HUDEP-2 (cell line): ENCODE data around the gene FAAP20.
A peak's percentile ranks its signal among the peaks of the same experiment; 100 is the strongest.

Source experiments
- DNase-seq, 76 experiments: peaks; one replicate each; lab custom pipeline; 2025; ENCODE audit not compliant: unreplicated experiment in 76 of 76; lab: John Stamatoyannopoulos, UW

Gene FAAP20

GRCh38 chr1:2230781-2231531 lies 36.4 kb upstream of the FAAP20 start:
- DNase-seq = peak in 14 of 76 experiments; percentile 3 to 41 (median 18)

DNA sequence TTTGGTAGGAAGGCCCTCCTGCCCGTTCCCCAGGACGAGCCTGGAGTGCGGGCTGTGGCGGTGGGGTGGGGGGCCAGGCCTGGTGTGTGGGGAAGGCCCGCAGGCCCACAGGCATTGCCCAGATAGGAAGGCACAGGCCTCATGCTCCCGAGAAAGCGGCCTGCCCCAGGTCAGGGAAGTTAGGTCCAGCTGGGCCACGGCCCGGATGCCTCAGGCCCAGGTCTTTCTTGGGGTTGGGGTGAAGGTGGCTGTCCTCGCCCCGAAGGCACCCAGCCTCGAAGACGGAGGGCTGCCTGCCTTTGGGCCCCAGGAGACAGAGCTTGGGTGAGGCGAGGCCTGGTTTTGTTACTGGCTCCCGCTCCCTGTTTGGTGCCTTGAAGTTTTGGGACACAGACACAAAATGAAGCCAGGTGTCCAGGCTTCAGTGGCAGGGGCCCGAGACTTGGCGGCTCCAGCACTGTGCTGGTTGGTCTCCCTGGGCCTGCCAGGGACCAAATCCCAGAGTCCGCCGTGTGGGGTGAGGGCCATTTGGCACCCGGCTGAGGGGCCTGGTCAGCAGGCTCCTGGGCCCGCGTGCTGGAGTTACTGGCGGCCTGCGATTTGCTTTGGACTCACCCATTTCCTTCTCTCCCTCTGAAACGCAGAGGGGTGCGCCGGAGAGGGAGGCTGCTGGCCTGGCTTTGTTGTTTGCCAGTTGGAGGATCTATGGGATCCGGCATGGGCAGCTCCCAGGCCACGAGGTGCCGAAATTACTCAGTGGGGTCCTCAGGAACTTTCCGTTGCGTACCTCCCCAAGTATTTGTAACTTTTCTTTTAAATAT lies 35.5 kb upstream of the FAAP20 start:
- peak in 3 of 76 experiments; percentile 4 to 10 (median 8) for DNase-seq

DNA sequence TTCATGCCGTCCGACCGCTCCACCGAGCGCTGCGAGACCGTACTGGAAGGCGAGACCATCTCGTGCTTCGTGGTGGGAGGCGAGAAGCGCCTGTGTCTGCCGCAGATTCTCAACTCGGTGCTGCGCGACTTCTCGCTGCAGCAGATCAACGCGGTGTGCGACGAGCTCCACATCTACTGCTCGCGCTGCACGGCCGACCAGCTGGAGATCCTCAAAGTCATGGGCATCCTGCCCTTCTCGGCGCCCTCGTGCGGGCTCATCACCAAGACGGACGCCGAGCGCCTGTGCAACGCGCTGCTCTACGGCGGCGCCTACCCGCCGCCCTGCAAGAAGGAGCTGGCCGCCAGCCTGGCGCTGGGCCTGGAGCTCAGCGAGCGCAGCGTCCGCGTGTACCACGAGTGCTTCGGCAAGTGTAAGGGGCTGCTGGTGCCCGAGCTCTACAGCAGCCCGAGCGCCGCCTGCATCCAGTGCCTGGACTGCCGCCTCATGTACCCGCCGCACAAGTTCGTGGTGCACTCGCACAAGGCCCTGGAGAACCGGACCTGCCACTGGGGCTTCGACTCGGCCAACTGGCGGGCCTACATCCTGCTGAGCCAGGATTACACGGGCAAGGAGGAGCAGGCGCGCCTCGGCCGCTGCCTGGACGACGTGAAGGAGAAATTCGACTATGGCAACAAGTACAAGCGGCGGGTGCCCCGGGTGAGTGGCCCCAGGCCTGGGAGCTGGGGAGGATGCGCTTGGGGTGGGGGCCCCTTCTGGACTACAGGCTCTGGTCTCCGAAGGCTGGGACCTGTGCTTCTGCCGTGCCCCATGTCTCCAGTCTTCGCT lies 34.7 kb upstream of the FAAP20 start:
- DNase-seq = peak in 70 of 76 experiments; percentile 15 to 77 (median 54)

GRCh38 chr1:2228694-2229036 lies 34.1 kb upstream of the FAAP20 start:
- peak in 2 of 76 experiments; percentile 27 to 52 for DNase-seq

DNA sequence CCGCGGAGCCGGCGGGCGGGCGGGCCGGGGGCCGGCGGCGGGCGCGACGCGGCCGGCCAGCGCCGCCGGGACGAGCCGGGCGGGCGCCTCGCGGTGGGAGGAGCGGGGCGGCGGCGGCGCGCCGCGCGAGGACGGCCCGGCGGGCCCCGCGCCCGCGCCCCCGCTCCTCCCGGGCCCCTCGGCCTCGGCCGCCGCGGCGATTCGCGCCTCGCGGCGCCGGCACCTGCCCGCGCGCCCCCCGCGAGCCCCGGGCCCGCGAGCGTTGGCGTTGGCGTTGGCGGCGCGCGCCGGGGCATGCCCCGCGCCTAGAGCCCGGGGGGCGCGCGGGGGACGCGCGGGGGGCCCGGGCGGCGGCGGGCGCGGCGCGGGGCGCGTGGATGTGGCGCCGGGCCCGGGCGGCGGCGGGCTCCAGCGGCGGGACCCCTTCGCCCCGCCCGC lies 33.6 kb upstream of the FAAP20 start, which contains the start of gene SKI:
Gene SKI (plus strand): TSS at position 163 of the 438 bp plus-strand sequence. CDS start 448 bp downstream, outside the sequence.
- no peak for DNase-seq

DNA sequence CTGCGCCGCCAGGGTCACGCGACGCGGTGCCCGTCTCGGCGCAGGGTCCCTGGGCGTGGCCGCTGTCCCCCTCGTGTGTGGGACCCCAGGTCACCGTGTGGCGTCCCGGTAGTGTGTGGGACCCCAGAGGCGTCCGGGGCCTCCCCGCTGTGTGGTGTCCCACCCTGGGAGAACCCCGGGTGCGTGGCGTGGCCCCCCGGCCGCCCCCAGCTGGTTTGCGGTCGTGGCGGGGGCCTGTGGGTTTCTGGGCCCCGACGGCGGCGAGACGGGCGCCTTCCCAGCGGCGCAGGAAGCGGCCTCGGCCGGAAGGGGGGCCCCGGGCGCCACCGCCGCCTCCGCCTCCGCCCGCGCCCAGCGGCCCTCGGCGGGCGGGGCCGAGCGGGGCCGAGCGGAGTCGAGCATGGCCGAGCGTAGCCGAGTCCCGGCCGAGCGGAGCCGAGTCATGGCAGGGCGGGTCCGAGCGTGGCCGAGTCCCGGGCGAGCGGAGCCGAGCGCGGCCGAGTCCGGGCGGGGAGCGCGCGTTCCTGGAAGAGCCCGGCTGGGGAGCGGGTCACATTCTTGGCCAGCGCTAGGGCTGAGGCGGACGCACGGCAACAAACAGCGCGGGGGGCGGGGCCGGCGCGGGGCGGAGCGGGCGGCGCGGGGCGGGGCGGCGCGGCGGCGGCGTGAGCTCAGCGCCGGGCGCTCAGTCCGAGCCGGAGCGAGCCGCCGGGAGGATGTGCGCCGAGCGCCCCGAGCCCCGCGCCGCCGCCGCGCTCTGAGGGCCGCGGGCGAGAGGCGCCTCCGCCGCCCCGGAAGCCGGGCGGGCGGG lies 33.0 kb upstream of the FAAP20 start:
- DNase-seq = peak in 74 of 76 experiments; percentile 24 to 97 (median 92)

DNA sequence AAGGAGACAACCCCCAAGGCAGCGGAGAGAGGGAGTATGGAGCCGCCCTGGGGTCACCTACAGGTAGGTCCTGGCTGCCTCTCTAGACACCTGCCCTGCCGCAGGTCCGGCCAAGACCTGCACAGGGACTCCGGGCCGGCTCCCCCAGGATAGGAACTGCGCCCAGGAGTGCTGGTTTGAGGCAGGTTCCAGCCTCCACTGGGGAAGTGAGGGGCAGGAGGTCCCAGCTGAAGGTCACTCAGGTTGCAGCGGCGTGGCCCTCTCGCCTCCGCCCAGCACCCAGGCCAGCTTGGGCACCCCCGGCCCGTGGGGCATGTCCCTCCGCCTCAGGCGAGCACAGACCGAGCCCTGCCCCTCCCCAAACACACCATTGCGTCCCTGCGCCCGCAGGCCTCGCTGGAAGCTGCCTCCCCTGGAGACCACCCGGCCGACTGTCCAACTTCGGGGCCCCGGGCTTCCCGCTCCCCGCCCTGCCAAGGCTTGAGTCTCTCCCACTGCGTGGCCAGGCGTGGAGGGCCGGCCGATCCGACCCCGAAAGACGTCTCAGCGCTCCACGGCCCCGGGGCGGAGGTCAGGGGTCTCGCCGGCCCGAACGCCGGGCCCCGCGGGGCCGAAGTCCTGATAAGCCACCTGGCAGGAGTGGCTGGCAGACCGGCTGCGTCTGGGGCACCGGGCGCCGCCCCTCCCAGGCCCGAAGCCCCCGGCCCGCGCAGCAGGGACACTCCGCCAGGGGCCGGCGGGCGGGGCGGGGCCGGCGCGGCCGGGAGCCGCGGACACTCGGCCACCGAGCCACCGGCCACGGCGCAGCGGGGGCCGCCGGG lies 32.2 kb upstream of the FAAP20 start:
- DNase-seq = no peak

- DNase-seq = no peak
Observed at GRCh38 chr1:2224631-2225428, 30.3 kb upstream of the FAAP20 start.

DNA sequence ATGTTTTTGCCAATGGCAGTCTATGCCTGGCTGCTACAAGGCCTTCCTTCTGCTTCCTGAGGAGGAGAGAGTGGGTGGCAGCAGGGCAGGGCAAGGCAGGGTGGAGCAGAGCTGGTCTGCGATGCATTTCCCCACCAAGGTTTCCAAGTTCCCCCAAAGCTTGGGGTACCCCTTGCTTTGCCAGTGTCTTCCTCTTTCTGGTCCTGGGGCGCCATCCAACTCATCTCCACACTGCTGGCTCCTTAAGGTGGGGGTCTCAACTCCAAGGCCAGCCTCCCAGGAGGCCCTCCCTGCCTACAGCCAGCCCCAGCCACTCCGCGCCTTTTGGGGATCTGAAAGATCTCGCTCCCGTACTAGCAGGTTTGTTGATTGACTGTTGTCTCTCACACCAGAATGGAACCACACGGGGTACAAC lies 29.6 kb upstream of the FAAP20 start:
- no peak for DNase-seq

GRCh38 chr1:2221271-2221670 lies 26.7 kb upstream of the FAAP20 start:
- no peak for DNase-seq

- no peak for DNase-seq
Observed at GRCh38 chr1:2216767-2217058, 22.1 kb upstream of the FAAP20 start.

DNA sequence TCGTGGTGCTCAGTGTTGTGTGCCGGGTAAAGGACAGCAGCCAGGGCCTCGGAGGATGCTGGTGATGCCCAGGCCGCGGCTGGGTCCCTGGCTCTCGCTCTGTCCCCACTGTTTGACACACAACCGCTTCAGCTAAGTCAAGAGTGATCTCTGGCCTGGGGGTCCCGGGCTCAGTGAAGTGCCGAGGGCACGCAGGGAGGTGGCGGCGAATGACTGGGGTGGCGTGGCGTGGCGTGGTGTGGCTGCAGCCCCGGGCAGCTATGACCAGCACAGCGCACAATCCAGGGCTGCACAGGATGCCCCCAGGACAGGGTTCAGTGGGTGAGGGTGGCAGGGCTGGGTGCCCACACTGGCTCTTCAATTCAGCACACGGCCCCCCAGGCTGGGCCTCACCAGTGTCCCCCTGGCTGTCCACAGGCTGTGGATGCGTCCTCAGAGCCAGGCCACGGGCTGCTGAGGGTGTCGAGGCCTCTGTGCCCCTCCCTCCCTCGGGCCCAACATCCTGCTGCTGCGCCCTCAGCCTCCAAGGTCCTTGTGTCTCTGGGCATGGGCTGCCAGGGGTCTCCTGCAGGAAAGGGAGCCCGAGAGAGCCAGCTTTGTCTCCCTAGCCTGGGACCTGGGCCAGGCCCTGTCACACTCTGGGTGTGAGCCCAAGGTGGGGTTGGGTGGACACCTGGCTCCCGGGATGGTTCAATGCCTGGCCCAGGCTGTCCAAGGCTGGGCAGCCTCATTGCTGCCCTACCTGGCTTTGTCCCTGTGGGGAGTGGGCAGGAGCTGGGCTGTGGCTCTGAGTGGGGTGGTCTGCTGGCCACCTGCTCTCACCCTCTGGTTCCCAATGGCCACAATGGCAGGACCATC lies 21.6 kb upstream of the FAAP20 start:
- DNase-seq = no peak

DNA sequence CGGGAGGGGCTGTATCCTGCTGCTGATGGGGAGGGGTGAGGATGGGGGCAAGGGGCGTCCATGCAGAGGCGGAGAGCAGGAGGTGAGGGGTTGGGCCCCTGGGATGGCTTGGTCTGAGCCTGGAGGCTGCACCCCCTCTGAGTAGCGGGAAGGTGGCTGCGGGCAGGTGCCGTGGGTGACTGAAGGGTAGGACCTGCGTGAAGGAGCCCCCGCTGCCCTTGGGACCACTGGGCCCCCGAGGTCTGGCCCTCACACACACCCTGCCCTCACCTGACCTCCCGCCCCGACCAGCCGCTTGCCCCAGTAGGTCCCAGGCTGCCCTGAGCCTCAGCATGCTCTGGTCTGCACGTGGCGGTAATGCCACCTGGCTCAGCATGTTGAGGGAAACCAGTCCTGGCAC lies 20.8 kb upstream of the FAAP20 start:
- no peak for DNase-seq

DNA sequence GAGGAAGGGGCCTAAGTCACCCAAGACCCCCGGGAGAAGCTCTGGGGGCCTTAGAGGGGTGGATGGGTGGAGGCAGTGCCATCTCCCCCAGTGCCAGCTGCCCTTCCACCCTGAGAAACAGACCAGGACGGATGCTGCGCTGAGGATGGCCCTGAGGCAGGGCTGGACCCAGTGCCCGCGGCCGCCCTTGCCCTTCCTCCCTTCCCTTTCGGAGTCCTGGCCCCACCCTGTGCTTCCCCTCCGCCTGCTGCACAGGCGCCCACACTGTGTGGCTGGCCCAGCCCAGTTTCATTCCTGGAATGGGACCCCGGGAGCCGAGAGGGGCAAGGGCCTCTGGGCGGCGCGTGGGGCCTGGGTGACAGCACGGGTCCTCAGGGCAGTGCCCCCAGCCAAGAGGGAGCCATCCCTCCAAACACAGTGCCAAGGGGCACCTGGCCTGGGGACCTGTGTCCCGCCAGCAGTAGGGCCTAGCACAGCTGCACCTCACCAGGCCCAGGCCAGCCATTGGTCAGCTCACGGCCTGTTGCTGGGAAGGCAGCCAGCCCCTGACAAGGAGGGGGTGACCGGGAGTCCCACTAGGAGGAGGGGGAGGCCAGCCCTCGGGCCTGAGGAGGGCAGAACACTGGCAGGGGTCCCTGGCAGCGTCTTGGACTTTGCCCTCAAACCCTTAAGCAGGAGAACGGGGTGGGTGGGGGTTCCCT lies 20.1 kb upstream of the FAAP20 start:
- no peak for DNase-seq

DNA sequence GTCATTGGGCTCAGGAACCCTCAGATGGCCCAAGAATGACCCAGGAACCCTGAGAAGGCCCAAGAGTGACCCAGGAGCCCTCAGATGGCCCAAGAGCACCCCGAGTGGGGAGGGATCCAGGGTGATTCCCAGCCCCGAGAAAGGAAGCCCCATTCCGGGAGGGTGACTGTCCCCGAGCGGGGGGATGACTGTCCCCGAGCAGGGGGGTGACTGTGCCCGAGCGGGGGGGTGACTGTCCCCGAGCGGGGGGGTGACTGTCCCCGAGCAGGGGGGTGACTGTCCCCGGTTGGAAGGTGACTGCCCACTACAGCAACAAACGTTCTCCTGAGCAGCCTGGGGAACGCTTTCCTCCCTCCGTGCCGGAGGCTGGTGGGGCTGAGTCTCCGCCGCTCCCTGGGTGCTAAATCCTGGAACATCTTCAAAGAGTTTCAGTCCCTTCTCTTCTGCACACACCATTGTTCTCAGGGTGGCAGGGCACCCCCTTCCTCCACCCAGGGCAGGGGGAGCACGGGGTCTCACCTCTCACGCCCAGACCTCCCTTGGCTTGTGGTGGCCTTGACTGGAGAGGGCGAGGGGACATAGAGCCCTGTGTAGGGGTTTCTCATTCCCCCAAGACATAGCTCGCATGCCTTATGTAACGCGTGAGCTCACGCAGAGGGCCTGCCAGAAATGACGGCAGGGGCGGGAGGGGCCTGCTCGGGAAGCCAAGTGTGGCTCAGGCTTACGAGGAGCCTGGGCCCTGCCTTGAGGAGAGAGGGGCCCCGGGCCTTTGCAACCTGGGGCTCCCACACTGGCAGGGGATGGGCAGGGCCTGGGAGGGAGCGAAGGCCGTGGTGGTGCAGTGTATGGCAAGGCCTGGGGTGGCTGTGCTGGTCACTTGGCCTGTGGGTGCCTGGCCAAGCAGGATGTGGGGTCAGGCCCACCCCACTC lies 19.3 kb upstream of the FAAP20 start:
- DNase-seq = no peak
